Body of pancreas (tissue), 4 donors: ENCODE measurements around the gene TOB1.

Source experiments
- CTCF ChIP-seq, 7 experiments: fragments of 450-650 bp in 4 of 7; fragments of 200-600 bp in 3 of 7; sonication (generic) in 3 of 7; IDR thresholded peaks; one replicate each; pipeline ENCODE4 v1.5.1; 2016 to 2019; ENCODE audit warnings: antibody characterized with exemption in 7 of 7
- POLR2A ChIP-seq, 3 donors: fragments of 450-650 bp; IDR thresholded peaks; one replicate each; pipeline ENCODE4 v1.6.1; 2016; ENCODE audit warnings: antibody characterized with exemption in 3 of 3, mild to moderate bottlenecking in 2 of 3

GRCh38 chr17:50902372-50903353 lies 36.5 kb upstream of the TOB1 start:
- TF ChIP-seq CTCF (IDR thresholded peaks at IDR 0.05) (no peak), POLR2A (IDR thresholded peaks at IDR 0.05) (no peak)
